Liver (tissue), 3 donors: Measurements from ENCODE around the gene SLC11A2.

Experiments used
- ATF3 ChIP-seq: IDR thresholded peaks from 2 replicates; pipeline ENCODE4 v1.6.1; 2016; ENCODE audit warnings: antibody characterized with exemption
- EGR1 ChIP-seq, 2 donors: IDR thresholded peaks; 2 replicates each; pipeline ENCODE4 v1.6.1; 2016 to 2018; ENCODE audit warnings: antibody characterized with exemption in 2 of 2, low read depth in 2 of 2
- GABPA ChIP-seq, 2 donors: IDR thresholded peaks in 1 of 2; conservative IDR thresholded peaks in 1 of 2; 2 replicates each; pipeline ENCODE4 v1.6.1; 2016; ENCODE audit warnings: antibody characterized with exemption in 2 of 2, mild to moderate bottlenecking in 1 of 2, moderate library complexity in 1 of 2
- HNF4G ChIP-seq: IDR thresholded peaks from 2 replicates; pipeline ENCODE4 v1.6.1; 2016; ENCODE audit warnings: antibody characterized with exemption
- JUND ChIP-seq, 2 donors: IDR thresholded peaks; 2 replicates each; pipeline ENCODE4 v1.6.1; 2016; ENCODE audit warnings: antibody characterized with exemption in 2 of 2
- RXRA ChIP-seq, 2 donors: IDR thresholded peaks; 2 replicates each; pipeline ENCODE4 v1.6.1; 2017 to 2018; ENCODE audit warnings: antibody characterized with exemption in 2 of 2, mild to moderate bottlenecking in 1 of 2
- SP1 ChIP-seq: IDR thresholded peaks from 2 replicates; pipeline ENCODE4 v1.6.1; 2018; ENCODE audit warnings: antibody characterized with exemption, mild to moderate bottlenecking
- TF ChIP-seq, protein P1 (sequence below): fragments of 150-350 bp; IDR thresholded peaks from 2 replicates; pipeline ENCODE4 v1.5.1; 2017; ENCODE audit warnings: improper control_type of control experiment, low read depth, low read length; ENCODE audit not compliant: missing input control
- TF ChIP-seq, protein P2 (sequence below): IDR thresholded peaks from 2 replicates; pipeline ENCODE4 v1.6.1; 2016; ENCODE audit warnings: antibody characterized with exemption, mild to moderate bottlenecking
- donor health status: healthy.
- donor health status: healthy.

GRCh38 chr12:51004504-51004903 is 21.7 kb downstream of the SLC11A2 start:
- TF ChIP-seq, protein P1, sequence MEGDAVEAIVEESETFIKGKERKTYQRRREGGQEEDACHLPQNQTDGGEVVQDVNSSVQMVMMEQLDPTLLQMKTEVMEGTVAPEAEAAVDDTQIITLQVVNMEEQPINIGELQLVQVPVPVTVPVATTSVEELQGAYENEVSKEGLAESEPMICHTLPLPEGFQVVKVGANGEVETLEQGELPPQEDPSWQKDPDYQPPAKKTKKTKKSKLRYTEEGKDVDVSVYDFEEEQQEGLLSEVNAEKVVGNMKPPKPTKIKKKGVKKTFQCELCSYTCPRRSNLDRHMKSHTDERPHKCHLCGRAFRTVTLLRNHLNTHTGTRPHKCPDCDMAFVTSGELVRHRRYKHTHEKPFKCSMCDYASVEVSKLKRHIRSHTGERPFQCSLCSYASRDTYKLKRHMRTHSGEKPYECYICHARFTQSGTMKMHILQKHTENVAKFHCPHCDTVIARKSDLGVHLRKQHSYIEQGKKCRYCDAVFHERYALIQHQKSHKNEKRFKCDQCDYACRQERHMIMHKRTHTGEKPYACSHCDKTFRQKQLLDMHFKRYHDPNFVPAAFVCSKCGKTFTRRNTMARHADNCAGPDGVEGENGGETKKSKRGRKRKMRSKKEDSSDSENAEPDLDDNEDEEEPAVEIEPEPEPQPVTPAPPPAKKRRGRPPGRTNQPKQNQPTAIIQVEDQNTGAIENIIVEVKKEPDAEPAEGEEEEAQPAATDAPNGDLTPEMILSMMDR: no peak
- TF ChIP-seq JUND (IDR thresholded peaks at IDR 0.05): no peak
- TF ChIP-seq, protein P2, sequence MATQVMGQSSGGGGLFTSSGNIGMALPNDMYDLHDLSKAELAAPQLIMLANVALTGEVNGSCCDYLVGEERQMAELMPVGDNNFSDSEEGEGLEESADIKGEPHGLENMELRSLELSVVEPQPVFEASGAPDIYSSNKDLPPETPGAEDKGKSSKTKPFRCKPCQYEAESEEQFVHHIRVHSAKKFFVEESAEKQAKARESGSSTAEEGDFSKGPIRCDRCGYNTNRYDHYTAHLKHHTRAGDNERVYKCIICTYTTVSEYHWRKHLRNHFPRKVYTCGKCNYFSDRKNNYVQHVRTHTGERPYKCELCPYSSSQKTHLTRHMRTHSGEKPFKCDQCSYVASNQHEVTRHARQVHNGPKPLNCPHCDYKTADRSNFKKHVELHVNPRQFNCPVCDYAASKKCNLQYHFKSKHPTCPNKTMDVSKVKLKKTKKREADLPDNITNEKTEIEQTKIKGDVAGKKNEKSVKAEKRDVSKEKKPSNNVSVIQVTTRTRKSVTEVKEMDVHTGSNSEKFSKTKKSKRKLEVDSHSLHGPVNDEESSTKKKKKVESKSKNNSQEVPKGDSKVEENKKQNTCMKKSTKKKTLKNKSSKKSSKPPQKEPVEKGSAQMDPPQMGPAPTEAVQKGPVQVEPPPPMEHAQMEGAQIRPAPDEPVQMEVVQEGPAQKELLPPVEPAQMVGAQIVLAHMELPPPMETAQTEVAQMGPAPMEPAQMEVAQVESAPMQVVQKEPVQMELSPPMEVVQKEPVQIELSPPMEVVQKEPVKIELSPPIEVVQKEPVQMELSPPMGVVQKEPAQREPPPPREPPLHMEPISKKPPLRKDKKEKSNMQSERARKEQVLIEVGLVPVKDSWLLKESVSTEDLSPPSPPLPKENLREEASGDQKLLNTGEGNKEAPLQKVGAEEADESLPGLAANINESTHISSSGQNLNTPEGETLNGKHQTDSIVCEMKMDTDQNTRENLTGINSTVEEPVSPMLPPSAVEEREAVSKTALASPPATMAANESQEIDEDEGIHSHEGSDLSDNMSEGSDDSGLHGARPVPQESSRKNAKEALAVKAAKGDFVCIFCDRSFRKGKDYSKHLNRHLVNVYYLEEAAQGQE: no peak
- TF ChIP-seq EGR1 (IDR thresholded peaks at IDR 0.05; ENCODE audit: low read depth in 2 of 2): no peak
- no peak for TF ChIP-seq SP1
- TF ChIP-seq GABPA (IDR thresholded peaks at IDR 0.05 in 1 of 2, conservative IDR thresholded peaks at IDR 0.05 in 1 of 2): no peak
- no peak for TF ChIP-seq ATF3
- peak in 1 of 2 donors; percentile 28 for TF ChIP-seq RXRA (IDR thresholded peaks at IDR 0.05)
- TF ChIP-seq HNF4G: no peak
